ENCODE measurements around the gene SLIT3.
"Not testable (repeated sequence)": the region's sequence is repeated elsewhere in the genome, so short reads cannot be mapped to it uniquely, and the experiment has no call there.

The SLIT3 gene

DNA sequence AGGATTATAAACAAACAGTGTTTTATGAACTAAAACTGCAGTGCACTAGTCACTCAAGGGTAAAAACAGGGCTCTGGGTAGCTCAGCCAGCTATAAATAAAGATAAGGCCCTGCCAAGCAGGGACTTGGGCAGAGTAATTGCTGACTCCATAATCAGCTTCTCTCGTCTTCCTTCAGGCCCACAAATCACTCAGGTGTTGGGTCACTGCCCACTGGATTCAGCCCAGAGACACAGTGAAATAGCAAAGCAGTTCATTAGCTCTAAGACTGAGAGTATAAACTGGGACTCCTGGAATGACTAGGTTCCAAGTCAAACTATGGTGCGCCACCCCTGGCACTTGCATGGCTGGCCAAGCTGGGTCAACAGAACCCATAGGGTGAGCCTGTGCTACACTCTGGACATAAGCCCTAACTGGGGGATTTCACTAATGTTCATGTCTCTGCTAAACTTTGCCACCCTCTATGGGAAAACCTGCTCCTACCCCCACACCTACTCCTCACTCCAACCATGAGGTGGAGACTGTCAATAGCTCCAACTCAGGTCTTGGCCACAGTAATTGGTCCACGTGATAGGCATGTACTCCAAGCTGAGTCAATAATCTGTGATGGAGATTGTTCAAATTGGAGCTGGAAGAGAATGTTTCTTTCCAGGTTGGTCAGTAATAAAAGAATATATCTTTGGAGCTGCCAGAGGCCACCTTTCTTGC is 158.5 kb downstream of the SLIT3 start:
- DNase-seq (ENCODE audit: low read depth in 3 of 3): no peak

DNA sequence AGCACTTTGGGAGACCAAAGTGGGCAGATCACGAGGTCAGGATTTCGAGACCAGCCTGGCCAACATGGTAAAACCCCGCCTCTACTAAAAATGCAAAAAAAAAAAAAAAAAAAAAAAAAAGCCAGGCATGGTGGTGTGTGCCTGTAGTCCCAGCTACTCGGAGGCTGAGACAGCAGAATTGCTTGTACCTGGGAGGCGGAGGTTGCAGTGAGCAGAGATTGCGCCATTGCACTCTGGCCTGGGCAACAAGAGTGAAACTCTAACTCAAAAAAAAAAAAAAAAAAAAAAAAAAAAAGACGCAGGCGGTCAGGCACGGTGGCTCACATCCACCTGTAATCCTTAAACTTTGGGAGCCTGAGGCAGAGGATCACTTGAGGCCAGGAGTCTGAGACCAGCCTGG is 160.7 kb downstream of the SLIT3 start:
- DNase-seq (ENCODE audit: low read depth in 3 of 3): not testable (repeated sequence)

DNA sequence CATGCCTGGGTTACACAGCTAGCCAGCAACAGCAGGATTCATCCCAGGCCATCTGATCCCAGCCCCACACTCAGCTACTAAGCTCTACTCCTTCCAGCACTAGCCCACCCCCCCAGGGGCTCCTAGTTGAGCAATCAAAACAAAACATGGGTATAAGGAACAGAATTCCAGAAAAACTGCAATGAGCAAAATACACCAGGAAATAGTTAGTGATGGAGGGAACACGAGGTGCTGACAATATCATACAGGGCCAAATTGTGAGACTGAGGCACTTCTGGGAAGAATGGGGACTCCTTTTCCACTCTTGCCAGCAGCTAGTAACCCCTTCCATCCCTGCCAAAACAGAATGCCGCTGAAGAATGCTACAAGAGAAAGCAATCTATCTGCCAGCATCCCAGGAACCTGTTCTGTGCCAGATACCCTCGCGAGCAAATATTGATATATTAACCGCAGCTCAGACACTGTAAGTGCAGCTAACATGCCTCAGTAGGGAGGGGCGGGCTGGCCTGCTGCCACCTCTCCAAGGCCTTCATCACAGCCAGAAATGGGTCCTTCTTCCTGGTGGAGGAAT is 161.4 kb downstream of the SLIT3 start:
- no peak for DNase-seq (ENCODE audit: low read depth in 3 of 3)

DNA sequence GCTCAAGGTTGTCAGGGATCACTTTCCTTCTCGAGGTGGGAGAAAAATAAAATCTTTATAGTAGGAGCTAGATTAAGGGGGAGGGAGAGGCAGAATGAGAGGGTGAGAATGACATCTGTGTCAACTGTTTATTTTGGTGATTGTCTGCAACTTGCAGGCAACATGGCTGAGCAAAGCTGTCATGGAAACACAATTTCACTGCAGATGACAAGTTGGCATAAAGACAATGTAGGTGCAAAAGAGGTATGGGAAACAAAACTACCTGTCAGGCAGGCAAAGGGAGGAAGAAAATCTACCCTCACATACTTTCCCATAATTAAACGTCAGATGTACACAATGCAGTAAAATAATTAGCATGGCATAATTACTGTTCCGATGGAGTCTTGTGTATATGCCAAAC is 167.4 kb downstream of the SLIT3 start:
- DNase-seq (ENCODE audit: low read depth in 3 of 3): no peak

DNA sequence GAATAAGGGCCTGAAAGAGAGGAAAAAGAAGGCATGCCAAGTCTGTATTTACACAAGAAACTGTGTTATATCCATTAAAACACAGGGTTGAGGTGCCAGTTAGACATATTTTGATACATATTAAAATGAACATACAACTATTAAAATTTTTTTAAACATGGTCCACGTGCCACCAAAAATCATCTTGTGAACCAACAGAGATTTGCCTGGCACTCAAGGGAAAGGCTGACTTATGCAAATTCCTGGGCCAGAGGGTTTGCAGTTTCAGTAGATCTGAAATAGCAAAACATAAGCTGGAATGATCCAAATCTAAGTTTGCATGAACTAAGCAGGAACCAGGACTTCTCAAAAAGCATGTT is 168.7 kb downstream of the SLIT3 start:
- DNase-seq (ENCODE audit: low read depth in 3 of 3): no peak

DNA sequence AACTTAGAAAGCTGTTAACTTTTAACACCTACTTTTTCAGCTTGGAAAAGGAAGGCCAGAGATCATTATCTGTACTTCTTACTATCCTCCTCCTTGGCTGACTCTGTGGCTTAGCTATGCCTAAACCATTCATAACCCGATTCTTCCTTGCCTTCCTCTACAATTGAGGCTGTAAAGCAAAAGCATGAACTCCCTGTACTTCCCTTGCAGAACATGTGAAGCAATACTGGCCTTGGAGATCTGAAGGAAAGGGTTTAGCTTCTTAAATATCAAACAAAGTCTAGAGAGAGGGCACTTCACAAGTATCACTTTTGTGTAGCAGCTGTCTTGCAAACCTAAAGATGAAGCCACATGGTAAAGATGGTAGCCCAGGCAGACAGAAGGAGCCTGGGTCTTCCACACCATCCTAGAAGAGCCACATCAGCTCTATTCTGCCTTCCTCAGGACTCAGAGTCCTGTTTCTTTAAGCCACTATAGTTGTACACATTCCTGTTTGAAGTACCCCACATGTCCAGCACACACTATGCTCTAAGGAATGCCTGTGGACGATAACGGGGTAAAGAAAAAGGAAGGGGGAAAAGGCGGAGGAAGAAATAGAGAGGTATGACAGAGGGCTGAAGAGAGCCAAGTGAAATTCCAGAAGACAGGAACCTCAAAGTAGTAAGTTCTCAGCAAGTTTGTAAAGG is 169.2 kb downstream of the SLIT3 start:
- no peak for DNase-seq (ENCODE audit: low read depth in 3 of 3)

DNA sequence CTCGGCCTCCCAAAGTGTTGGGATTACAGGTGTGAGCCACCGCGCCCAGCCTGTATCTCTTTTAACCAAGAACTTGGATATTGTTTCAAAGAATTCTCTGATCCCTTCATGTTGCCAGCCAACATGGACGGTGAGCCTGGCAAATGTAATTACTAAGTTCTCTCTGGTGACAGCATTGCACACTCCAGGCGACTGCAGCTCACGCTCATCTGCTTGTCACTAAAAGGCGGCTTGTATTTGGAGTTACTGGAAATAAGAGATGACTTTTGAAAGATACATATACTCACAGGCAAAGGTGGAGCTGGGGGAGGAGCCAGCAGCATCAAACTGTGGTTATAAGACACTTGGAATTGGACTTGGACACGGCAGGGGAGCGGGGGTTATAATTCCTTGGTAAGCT is 172.3 kb downstream of the SLIT3 start:
- no peak for DNase-seq (ENCODE audit: low read depth in 3 of 3)

DNA sequence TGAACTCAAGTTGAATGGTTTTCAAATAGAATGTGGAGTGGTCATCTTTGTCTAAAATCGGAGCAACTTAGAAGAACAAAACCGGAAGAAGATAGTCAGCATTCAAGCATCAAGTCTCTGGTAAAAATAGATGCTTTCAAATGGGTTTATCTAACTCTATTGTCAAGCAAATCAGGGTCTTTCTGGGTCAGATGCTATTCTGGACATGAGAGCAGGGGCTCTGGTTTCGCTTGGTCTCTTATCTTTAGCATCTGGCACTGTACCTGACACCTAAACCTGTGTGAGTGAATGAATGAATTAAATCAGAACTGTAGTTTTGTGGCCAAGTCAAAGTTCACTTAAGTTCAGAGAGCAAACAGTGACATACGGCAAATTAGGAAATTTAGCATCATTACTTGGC is 173.5 kb downstream of the SLIT3 start:
- DNase-seq (ENCODE audit: low read depth in 3 of 3): no peak

DNA sequence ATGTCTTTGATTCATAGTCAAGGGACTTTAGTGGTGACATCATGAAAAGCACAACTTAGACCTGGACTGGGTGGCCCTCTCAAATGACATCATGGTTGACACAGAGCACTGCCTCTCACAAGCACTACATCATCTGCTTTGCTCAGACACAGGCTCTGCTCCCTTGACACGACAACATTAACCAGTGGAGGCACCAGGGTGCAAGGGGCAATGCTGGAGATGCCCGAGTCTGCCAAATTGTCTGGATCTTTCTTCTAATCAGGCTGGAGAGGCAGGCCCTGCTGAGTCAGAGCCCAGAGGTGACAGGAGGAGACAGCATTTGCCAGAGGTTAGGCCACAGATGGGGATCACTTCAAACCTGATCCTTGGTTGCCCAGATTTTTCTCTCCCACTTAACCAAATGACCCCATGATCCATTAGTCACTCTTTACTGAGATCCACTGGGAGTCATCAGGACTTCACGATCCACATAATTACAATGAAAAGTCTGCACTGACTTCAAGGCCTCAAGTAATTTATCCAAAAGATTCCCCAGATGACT is 174.4 kb downstream of the SLIT3 start:
- no peak for DNase-seq (ENCODE audit: low read depth in 3 of 3)

DNA sequence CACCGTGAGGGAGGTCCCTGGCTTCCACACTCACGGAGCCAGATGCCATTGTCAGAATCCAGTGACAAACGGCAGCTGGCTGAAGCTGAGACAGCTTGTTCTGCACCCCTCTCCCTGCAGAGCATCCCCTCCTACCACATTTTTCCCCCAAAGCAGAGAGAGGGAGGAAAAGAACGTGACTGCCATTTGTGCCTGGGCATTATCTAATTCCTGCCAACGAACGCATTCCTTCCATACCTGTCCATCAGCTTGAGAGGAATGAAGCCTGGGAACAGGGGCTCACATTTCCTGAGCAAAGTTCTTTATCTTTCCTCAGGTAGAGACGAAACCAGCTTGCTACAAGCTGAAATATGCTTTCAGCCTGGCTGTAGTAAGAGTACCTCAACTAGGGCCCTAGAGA is 175.4 kb downstream of the SLIT3 start:
- DNase-seq (ENCODE audit: low read depth in 3 of 3): no peak

DNA sequence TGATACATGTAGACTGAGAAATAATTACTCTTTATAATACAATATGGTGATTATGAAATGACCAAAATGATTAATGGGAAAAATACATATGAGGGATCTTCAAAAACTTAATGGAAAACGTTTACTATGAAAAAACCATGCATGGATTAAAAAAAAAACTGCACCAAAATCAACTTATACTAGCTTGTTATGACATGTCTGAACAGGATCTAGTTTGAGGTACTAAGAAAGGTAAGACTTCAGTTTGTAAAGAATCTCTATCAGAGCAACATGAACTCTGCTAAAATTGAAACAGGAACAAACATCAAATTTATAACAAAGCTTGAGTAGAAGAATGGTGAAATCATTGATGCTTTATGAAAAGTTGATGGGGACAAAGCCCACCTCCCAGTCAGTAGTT is 178.0 kb downstream of the SLIT3 start:
- no peak for DNase-seq (ENCODE audit: low read depth in 3 of 3)

DNA sequence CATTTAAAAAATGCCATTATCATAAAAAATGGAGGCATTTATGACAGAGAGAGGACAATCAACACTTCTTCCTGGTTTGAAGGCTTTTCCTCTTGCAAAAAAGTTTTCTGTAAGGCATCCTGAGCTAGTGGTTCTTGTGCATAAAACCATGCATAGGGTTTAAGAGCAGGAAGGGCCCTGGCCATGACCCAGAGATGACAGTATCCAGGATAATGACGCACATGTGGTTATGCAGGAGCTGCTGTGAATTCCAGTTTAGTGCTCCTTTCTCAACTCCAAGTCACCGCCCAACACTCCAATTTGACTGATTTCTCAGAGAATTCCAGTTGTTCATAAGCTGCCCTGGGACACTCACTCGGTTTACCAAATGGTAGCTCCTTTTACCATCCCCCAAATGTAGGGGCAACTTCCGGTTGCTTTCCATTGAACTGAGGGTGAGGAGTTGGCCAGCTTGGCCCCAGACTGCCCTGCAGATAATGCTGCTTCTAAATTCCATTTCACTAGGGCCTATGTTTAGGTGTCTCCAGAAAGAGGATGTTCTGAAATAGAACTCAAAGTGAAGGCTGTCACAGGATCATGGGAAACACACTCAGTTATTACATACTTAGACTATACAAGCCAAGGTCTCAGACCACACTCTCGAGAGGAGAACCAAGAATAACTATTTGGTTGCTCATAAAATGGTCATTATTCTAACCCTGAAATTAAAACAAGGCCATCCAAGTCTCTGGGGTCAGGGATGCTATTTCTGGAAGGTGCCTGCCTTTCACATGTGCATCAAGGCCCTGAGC is 179.1 kb downstream of the SLIT3 start:
- DNase-seq (ENCODE audit: low read depth in 3 of 3): no peak

DNA sequence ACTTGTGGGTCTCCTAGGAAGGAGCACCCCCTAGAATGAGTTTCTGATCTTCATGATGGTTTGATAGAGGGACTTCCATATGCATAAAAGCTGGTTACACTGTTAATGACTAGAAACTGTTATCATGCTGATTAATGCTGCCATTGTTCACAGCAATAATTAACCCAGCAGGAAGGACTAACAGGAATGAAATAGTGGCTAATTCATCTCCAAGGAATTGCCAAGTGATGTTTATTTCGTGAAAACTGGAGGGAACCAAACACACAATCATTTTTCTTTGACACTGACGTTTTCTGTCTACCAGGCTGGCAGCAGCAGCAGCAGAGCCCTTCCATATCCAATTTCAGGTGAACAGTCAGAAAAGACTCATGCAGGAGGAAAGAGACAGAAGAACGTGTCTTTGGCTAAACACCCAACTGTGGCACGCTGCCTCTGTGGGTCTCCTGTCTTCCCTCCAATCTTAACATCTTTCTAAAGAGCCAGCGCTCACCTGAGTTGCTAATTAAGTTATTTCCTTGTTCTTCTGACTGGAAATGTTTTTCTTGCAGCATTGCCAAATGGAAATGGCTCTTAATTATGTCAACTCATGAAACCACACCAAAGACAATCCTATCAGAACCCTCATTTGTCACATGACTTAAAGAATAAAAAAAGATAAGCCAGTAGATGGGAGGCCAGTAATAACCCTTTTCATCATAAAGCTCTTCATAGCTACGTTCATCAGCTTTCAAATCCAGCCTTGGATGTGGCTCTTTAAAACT is 181.5 kb downstream of the SLIT3 start:
- no peak for DNase-seq (ENCODE audit: low read depth in 3 of 3)

DNA sequence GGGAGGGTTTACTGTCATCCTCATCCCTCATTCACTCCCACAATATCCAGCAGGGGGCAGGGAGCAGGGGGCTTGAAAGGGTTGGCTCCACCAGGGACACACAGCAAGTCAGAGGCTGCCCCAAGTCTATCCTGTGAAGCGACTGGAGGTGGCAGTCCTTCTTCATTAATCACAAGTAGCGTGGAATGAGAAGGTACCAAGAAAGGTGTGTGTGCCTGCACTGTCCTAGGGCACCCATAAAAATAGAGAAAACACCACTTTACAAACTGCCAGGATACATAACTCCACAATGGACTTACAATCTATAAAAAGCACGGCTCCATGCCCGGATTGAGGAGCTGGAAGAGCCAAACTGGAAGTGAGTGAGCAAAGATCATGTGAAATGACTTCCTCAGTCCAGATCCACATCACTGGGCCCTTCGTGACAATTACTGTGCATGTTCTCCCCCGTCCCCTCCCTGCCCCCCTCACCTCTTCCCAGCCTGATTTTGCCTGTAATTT is 183.9 kb downstream of the SLIT3 start:
- DNase-seq (ENCODE audit: low read depth in 3 of 3): no peak

DNA sequence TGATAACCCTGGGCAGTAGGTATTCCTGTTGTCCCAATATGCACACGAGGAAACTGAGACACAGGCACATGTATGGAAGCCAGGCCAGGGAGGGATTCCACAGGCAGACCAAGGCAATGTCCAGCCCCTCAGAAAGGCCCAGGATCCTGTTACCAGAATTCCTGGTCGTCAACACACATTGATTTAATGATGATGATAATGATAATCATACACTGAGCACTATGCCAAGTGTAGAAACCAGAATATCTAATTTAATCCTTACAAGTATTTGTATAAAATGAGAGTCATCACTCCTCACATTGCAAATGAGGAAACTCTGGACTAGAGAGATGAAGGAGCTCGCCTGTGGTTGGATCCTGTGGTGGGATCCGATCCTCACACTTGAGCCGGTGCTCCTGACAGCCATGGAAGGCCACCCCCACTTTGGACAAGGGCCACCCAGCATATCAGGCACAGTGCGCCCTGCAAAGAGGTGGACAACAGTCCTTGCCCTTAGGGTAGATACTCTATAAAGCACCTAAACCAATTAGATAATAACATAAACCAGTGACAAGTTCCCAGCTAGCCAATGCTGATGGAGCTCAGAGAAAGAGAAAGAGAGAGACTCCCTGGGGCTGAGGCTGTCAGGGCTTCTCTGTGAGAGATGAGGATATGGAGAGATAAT is 185.3 kb downstream of the SLIT3 start:
- no peak for DNase-seq (ENCODE audit: low read depth in 3 of 3)

DNA sequence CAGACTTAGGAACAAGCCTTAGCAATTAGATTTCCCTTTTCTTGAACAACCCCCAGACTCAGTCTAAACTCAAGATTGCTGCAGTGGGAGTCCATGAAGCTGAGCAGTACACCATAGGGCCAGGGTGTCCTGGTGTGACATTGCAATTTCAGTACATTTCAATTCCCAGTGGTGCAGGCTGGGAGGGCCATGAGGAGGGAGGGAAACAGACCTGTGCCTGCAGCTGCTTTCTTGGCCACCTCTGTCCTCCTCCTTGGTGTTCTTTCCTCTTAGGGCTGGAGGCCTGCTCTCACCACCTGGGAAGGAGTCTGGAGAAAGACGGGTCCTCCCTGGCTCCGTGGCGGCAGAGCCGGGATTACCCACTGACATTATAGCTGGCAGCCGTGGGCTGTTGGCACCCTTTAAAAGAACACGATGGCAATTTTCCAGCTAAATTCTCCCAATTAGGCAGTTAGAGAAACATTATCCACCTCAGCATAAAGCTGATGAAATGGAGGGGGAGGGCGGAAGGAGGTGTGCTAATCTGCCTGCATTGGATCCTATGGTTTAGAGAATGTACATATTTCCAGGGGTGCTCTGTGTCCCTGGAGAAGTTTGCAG is 186.4 kb downstream of the SLIT3 start:
- DNase-seq (ENCODE audit: low read depth in 3 of 3): no peak

DNA sequence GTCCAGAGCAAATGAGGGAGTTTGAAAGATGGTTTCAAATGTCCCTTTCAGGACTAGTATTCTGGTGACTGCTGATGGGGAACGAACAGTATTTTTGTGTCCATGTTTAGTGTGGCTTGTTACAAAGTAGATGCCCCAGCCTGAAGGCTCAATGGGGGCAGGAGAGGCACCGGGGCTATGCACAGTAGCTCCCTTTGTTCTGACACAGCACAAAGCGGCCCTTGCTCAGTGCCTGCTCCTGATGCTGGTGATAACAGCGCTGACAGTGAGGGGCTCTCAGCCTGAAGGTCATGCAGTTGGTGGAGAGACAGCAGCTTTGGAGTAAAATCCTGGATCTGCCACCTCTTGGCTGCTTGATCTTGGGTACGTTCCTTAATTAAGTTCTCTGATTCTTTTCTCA is 188.9 kb downstream of the SLIT3 start:
- no peak for DNase-seq (ENCODE audit: low read depth in 3 of 3)

DNA sequence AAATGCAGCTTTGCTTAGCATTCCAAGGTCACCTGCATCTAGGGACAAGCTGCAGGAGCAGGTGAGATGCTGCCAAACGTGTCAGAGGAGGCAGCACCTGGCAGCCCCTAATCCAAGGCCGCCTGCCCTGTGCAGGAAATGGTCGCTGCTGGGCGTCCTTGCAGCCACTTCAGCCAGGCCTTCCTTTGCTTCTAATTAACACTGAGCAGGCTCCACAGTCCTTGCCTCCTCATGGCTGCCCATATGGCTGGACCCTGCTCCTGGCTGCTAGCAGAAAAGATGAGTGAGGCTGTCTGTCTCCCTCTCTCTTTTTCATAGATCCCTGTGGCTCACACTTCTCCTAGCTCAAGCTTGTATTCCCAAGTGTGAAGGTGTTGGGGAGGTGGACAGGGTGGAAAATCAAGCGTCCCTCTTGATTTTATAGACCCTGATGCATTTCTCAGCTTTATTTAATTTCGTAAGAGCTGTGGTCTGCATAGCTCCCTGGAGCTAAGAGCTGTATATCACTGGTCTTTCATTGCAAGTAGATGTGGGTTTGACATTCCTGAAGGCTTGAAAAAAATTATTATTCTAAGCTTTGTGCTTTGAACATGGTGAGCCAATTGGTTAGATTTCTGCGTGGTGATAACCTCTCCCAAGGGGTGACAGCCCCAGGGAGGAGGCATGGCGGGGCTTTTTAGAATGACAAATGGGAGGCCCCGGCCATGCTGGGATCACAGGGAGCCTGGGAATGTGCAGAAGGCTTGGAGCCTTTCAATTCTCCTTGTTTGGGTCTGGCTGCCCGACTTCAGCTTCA is 193.8 kb downstream of the SLIT3 start:
- DNase-seq (ENCODE audit: low read depth in 3 of 3): no peak

DNA sequence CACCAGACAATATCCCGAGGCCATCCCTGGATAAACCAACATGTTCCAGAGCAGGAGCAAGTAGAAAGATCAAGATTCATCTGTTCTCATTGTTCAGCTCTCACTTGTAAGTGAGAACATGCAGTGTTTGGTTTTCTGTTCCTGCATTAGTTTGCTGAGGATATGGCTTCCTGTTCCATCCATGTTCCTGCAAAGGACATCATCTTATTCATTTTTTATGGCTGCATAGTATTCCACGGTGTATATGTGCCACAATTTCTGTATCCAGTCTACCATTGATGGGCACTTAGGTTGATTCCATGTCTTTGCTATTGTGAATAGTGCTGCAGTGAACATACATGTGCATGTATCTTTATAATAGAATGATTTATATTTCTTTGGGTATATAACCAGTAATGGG is 195.4 kb downstream of the SLIT3 start:
- not testable (repeated sequence) for DNase-seq (ENCODE audit: low read depth in 3 of 3)
